ENCODE results near the gene FGGY.
"Not testable (repeated sequence)": the region's sequence is repeated elsewhere in the genome, so short reads cannot be mapped to it uniquely, and the experiment has no call there.

Gene FGGY

DNA sequence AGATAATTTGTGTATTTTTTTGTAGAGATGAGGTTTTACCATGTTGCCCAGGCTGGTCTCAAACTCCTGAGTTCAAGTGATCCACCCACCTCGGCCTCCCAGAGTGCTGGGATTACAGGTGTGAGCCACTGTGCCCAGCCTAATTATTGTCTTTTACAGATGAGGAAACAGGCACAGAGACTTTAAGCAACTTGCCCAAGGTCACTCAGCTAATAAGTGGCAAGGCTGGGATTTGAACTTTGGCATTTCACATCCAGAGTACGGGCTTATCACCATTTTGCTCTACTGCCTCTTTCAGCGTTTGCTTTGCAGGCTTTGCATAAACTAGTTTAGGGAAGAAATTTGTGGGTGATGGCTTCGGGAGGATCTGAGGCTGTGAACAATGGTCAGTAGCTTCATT lies 57.3 kb downstream of the FGGY start:
- DNase-seq, result not testable (repeated sequence)

DNA sequence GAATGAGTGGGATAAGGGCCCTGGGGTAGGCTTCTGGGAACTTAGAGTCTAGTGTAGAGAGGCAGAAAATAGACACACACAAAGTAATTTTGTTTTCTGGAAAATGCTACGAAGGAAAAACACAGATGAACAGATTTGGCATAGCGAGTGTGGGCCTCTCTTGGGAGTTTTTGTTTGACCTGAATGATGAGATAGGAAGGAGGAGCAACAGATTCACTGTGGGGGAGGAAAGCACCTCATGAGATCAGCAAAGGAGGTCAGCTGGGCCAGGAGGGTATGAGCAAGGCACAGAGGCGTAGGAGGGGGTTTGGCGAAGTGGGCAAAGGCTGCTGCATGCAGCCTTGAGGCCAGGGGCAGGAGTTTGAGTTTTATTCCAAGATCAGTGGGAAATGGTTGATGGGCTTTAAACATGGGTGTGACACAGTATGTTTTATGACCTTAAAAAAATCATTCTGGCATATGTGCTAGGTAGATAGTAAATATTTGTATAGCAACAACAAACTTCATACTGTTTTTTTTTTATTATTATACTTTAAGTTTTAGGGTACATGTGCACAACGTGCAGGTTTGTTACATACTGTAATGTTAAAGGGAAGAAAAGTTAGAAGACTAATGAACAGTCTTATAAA lies 57.9 kb downstream of the FGGY start:
- DNase-seq, result no peak

- no peak for DNase-seq
Observed at GRCh38 chr1:59355361-59355760, 58.5 kb downstream of the FGGY start.

- no peak for DNase-seq
Observed at GRCh38 chr1:59356627-59357026, 59.7 kb downstream of the FGGY start.

DNA sequence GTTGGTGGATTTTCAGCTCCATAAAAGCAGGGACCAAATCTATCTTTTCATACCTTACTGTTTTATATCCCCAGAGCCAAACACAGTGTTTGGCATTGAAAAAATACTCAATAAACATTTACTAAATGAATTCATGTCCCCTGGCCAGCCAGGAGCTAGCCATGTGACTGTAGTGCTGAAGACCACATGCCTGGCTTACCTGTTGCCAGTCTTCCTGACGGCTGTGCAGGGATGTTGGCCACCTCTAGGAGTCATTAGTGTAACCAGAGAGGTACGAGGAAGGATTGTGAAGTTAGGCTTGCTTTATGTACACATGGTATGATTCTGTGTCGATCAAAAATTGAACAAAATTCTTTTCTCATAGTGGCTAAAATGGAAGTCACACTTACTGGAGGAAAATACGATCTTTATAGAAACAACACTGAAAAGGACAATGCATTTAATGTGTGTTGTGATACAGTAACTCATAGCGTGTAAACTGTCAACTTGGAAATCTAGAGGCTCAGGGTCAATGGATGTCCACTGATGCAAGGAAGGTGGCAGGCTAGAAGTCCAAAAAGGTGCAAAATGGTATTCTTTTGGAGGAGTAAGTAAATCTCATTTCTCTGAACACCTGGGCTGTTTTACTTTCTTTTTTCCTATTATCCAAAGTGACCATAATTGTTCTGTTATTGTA lies 60.9 kb downstream of the FGGY start:
- DNase-seq, result no peak

DNA sequence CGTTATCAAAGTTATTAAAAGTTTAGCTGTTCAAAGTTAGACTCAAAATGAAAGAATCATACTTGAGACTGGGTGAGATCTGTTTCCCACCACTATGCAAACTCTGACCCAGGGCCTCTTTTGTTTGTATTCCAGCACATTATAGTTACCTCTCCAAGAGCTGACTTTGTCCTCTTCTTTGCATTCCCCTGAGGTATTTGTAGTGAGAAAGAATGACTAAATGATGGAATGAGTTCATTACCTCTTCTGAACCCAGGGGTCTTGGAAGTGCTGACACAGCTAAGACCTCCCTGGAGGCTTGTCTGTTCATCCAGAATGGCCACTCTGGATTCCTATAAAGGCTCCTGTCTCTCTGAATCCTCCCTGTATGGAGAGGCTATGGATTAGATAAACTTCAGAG lies 62.4 kb downstream of the FGGY start:
- no peak for DNase-seq

DNA sequence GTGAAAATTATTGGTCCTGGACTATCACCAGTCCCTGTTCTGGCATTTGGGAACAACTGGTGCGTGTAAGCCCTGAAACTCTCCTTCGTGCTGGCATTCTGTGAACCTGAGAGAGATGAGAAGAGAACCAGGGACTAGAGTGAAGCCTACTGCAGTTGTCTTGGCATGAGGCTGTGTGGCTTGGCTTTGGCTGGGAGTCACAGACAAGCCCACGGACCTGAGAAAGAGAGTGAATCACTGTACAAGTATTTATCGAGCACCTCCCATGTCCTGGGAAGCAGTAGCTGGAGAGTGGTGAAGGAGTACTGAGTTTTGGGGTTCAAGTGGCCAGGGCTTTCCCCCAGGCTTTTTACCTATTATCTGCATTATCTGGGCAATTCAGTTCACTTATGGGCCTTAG lies 63.3 kb downstream of the FGGY start:
- DNase-seq, result no peak

- no peak for DNase-seq
Observed at GRCh38 chr1:59360729-59361128, 63.8 kb downstream of the FGGY start.

DNA sequence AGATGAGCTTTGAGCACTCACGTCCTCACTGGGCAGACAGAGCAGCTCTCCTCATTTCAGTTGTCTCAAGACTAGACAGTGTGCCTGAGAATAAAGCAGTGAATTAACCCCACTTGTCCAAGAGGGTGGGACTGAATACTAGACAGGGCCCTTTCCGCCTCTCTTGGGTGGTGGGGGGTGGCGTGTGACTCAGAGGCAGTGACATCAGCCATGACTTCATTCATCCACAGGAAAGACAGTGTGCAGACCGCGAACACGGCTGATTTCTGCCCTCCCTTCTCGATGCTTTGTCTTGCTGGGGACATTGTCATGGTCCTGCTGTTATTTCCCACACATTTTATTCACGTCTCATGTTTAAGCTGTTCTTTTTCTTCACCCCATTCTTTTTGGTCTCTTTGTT lies 64.9 kb downstream of the FGGY start:
- no peak for DNase-seq

GRCh38 chr1:59364037-59364436 lies 67.1 kb downstream of the FGGY start:
- no peak for DNase-seq

DNA sequence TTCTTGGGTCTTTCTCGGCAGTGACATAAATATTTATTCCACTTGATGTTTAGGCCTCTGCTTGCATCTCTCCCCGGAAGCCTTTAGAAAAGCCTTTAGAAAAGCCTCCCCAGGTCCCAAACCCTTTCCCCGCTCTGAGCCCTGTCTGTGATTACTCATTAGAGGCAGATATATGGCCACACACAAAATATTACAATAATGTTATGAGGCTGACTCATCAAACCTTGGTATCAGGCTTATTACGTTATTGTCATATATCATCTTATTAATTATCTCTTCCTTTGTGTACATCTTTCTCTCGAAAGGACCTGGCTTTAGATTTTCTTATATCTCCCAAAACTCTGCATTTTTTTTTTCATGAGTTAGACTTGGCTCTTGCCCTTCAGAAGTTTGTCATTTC lies 69.5 kb downstream of the FGGY start:
- no peak for DNase-seq

DNA sequence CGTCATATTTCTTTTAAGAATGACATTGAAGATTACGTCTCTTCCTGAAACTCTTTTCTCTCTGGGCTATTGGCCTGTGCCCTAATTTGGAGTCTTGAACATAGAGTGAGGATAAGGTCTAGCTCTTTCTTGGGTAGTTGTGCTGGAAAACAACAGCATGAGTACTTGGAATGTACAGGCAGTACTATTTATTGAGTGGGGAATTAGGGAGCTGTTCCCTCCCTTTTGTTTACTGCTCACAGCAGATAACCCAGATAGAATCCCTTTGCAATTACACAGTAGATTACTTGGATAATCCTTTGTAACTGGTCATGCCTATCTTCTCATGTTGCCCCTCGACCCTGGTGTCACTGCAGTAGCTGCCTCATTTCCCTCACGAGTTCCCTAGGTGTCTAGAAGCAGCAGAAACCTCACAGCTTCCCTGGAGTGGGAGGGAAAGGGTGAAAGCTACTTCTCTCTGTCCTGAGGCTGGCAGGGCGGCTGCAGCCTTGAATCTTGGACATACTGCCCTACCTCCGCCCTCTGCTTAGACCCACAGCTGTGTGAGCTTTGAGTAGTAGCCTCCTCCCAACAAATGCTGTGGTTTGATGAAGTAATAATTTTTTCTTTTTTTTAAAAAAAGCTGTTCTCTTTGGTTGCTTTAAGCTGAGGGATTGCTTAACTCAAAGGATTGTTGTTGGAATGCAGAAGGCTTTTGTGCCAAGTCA lies 70.6 kb downstream of the FGGY start:
- DNase-seq, result no peak

DNA sequence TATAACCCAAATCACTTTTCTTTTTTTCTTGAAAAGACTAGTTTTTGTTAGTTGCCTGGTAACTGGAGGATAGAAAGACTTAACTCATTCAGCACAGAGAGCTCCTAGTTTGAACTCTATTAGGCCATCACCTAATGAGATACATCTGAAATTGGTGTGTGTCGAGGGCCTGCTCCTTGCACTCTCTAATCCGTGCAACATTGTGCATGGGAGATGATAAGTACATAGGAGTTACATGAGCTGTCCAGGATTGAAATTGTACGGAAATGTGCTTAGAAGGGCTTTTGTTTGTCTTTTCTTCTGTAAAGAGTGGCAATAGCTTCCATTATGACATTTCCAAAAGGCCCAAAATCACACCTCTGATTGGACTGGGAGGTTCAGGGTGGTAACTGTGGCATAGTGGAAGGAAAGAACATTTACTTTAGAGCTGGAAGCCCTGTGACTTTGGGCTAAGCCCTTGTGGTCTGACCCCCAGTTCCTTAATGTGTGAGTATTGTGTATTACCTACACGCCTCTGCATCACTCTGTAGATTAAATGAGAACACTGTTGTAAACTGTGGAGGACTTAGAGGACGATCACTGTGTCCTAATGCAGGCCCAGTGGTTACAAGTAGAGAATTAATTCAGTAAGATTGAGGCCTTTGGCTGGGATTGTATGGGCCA lies 71.2 kb downstream of the FGGY start:
- no peak for DNase-seq

- no peak for DNase-seq
Observed at GRCh38 chr1:59375321-59376220, 78.7 kb downstream of the FGGY start.

- DNase-seq, result no peak
Observed at GRCh38 chr1:59377350-59377904, 80.5 kb downstream of the FGGY start.

GRCh38 chr1:59378621-59379370 lies 81.9 kb downstream of the FGGY start:
- DNase-seq, result no peak

GRCh38 chr1:59379371-59379728 lies 82.5 kb downstream of the FGGY start:
- no peak for DNase-seq

DNA sequence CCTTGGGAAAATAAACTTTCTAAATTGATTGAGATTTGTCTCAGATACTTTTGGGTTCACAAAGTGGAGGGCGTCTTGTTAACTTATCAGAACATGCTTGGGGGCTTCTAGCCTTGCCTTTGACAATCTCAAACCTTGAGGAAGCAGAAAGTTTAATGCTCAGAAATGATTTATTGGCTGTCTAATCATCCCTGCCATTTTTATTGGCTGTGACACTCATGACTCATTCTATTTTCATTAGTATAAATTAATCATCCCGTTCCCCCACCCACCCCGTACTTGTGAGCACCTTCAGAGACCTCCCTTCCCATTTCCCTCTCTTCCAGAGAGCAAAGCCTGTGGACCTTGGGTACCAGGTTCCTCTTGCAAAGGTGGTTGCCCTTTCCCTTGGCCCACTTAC lies 87.1 kb downstream of the FGGY start:
- no peak for DNase-seq

GRCh38 chr1:59384443-59384842 lies 87.5 kb downstream of the FGGY start:
- DNase-seq, result no peak

GRCh38 chr1:59388191-59388590 lies 91.3 kb downstream of the FGGY start:
- no peak for DNase-seq

- DNase-seq, result no peak
Observed at GRCh38 chr1:59389847-59390246, 93.0 kb downstream of the FGGY start.

DNA sequence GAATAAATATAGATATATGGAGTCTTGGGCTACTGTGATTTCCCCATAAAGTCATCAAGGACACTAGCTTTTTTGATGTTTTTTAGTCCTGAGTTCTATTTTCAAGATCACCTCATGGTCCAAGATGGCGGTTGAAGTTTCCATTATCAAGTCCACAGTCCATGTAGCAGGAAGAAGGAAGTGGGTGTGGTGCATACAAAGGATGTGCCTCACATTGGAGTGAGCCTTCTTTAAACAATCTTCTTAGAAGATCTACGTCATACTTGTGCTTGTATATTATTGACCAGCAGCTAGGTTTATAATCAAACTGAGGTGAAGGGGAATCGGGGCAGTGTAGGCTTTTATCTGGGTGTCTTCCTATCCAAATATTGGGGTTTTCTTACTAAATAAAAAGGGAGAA lies 93.4 kb downstream of the FGGY start:
- no peak for DNase-seq
